HEK293T (cell line): ENCODE measurements around the gene NFIX.

Experiments
- BHLHE40 ChIP-seq: fragments of 450-650 bp; IDR thresholded peaks from 2 replicates; pipeline ENCODE4 v1.6.1; 2016; ENCODE audit warnings: mild to moderate bottlenecking, moderate library complexity, borderline replicate concordance
- ELF4 ChIP-seq: fragments of 450-650 bp; IDR thresholded peaks from 2 replicates; pipeline ENCODE4 v1.6.1; 2017; ENCODE audit warnings: antibody characterized with exemption
- FOXA1 ChIP-seq: fragments of 450-650 bp; IDR thresholded peaks from 2 replicates; pipeline ENCODE4 v1.6.1; 2016; ENCODE audit warnings: mild to moderate bottlenecking
- FOXK2 ChIP-seq: fragments of 450-650 bp; IDR thresholded peaks from 2 replicates; pipeline ENCODE4 v1.6.1; 2016; ENCODE audit warnings: mild to moderate bottlenecking
- FOXM1 ChIP-seq: fragments of 450-650 bp; IDR thresholded peaks from 2 replicates; pipeline ENCODE4 v1.6.1; 2017; ENCODE audit warnings: mild to moderate bottlenecking, borderline replicate concordance
- HDGF ChIP-seq: fragments of 450-650 bp; IDR thresholded peaks from 2 replicates; pipeline ENCODE4 v1.6.1; 2017; ENCODE audit warnings: antibody characterized with exemption, borderline replicate concordance
- LEF1 ChIP-seq: fragments of 450-650 bp; IDR thresholded peaks from 2 replicates; pipeline ENCODE4 v1.6.1; 2017; ENCODE audit warnings: mild to moderate bottlenecking, borderline replicate concordance
- PKNOX1 ChIP-seq: fragments of 450-650 bp; IDR thresholded peaks from 2 replicates; pipeline ENCODE4 v1.6.1; 2016
- SP1 ChIP-seq: fragments of 450-650 bp; IDR thresholded peaks from 2 replicates; pipeline ENCODE4 v1.6.1; 2017
- TARDBP ChIP-seq: fragments of 450-650 bp; IDR thresholded peaks from 2 replicates; pipeline ENCODE4 v1.6.1; 2016

- TF ChIP-seq FOXK2 (no peak), SP1 (no peak), FOXA1 (no peak), PKNOX1 (no peak), ELF4 (no peak), BHLHE40 (no peak), HDGF (no peak), LEF1 (no peak), FOXM1 (no peak), TARDBP (no peak)
Observed at GRCh38 chr19:13007292-13008045, 12.2 kb downstream of the NFIX start.
